LHCN-M2 (cell line): ENCODE data around the gene MYO1D. TPM values are rescaled to one million over a fixed set of nuclear protein-coding genes. Genes with fewer than 3 reads are reported as not detected.
"Not testable (repeated sequence)": the region's sequence is repeated elsewhere in the genome, so short reads cannot be mapped to it uniquely, and the experiment has no call there.

ENCODE experiments used
- DNase-seq: peaks from one replicate; pipeline ENCODE4 v3.0.0-alpha.2; 2012; ENCODE audit warnings: low read depth
- total RNA-seq: library from RNA; depleted of rRNA; stranded (reverse); fragments of >200 nt; gene quantifications from 2 replicates; pipeline ENCODE4 v1.2.3, GENCODE V29; 2014

Gene MYO1D
- total RNA-seq, 1 experiment from 2014 or later, result 35.1 TPM

DNA sequence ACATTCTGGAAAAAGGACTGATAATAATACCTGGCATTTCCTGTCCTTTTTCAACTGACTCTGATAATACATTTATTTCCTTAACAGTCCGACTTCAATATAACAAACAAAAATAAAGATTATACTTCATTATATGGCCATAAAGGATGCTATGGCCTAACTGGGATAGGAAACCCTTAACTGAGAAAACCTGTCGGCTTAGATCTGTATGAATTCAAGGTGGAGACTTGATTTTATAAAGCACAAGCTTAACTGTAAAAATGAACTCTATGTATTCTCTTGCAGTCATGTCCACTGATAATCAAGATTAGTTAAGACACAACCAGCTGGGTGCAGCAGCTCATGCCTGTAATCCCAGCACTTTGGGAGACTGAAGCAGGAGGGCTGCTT, 102.2 kb downstream of the MYO1D start:
- DNase-seq, result no peak

DNA sequence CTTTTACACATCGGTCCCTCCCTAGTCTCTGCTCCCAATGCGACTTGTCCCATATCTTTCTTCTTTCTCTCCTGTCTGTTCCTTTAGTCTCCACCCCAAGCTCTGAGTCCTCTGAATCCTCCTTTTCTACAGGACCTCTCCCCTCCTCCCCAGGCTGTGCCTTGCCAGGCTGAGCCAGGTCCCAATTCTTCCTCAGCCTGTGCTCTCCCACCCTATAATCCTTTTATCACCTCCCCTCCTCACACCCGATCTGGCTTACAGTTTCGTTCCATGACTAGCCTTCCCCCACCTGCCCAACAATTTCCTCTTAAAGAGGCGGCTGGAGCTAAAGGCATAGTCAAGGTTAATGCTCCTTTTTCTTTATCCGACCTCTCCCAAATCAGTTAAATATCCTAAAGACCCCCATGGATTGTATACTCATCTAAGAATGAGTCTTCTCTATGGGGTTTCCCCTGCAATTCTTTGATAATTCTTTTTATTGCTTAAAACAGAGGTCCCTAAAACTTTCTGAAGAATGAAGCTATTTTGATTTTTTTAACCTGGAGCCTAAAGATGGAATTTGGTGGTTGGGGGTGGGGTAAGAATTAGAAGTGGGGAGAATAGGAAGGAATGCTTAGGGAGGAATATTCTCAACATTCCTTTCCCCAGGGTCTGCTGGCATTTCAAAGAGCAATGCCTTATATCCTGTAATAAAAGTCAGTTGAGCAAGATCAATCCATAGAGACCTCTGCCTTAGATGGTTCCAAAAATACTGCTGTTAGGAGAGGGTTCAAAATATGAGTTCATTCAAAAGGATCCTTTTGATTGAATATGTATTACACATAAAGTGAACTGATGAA, 102.8 kb downstream of the MYO1D start:
- no peak for DNase-seq

DNA sequence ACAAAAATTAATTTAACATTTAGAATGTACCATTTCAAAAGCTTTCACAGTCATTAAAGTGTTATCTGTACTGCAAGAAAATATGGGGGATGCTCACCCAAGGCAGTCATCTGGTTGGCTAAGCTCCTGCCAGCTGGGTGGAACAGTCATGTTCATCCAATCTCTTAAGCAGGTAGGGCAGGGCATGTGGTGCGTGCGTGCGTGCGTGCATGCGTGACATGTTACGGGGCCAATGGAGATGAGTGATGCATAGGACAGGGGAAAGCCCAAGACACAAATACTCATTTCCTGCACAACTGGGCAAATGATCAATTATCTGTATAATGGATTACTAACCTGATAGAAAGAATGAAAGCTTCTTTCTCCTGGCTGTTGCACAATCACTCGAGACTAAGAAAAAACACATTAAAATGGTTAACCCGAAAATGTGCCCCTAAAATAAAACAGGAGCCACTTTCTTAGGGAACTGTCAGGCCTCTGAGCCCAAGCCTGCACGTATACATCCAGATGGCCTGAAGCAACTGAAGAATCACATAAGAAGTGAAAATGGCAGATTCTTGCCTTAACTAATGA, 104.4 kb downstream of the MYO1D start:
- no peak for DNase-seq

DNA sequence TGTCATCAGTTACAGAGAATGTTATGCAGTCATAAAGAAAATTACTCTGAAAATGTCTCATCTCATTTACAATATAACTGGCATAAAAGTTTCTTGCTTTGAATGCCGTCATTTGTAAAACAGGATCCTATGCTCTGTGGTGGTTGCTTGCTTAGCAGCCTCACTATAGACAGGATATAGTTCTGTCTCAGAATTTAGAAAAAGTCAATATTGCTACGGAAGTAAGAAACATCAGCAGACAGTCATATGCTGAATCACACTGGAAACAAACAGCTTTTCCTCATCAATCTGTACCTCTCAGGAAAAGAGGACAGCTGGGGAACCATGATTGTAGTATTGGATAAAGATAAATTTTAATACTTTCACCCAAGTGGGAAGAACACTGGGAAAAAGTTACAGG, 105.5 kb downstream of the MYO1D start:
- peak; percentile 73 for DNase-seq

DNA sequence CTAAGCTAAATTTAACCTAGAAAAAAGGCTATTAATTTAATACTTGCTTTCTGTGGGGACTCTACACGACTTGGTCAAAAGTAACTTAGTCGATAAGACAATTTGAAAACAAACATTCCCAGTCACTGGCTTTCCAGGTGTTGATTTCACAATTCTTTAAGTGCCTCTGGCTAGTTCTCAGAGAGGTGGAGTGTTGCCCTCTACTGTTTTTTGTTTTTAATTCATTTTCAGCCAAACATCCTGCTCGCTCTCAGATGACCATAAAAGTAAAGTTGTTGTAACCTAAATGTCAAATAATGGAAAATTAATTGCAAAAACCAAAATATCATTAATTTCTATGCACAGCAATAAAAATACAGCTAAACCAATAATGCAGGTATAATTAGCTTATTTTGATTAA, 107.1 kb downstream of the MYO1D start:
- peak; percentile 32 for DNase-seq

DNA sequence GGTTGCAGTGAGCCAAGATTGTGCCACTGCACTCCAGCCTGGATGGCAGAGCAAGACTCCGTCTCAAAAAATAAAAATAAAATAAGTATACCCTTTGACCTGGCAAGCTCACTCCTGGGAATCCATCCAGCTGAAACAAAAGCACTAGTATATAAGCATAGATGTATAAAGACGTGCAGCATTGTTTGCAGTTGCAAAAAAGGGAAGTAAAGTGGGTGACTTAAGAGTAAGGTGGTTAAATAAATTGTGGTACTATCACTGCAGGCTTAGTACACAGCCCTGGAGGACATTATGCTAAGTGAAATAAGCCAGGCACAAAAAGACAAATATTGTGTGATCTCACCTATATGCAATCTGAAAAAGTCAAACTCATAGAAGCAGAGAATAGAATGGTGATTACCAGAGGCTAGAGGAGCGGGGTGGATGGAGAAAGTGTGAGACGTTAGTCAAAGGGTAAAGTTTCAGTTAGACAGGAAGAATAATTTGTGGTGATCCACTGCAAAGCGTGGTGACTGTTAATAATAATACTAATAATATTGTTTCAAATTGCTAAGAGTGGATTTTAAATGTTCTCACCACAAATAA, 113.0 kb downstream of the MYO1D start:
- no peak for DNase-seq

DNA sequence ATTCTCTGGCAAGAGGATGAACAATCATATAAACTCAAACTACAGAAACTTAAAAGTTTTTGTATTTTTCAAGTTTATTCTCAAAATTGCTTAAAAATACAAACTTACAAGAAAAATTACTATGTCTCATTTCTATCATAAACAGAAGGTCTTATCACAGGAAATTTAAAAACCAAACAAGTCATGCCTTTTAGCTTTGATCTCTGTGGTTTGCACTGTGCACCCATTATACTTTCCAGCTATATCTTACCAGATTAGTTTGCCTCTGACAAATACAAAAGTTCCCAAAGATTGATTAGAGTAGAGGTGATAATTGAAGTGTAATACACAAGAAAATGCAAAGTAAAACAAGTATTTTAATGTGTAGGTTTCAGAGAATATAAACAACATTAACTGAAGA, 117.4 kb downstream of the MYO1D start:
- no peak for DNase-seq

DNA sequence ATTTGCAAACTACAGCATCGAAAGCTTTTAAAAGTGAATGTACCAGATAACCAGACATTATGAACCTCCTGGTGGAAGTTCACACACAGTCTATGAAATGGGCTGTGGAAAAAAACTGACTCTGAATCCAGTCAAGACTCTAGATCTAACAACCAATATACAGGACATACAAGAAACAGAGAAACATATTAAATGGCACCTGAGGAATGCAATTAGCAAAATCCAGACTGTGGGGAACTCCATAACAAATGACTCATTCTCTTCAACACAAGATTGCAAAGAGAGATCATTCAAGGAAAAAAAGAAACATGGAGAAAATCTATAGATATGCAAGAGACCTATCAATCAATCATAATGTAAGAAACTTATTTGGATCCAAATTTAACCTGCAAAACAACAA, 119.0 kb downstream of the MYO1D start:
- no peak for DNase-seq

DNA sequence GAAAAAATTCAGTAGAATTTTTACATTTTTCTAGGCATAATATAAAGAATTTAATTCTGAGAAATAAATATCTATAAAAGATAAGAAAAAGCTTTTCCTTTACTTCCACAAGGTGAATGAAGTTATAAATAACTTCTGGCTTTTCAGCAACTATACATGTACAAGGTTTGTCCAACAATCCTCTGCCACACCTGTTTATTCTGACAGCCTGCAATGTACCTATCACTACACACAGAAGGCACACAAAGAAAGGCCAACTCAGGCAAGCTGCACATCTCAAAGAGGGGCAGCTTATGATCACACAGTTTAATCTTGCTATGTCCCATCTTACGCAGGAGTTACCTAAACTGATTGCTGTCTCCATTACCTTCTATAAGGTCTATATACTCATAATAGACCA, 120.2 kb downstream of the MYO1D start:
- no peak for DNase-seq

DNA sequence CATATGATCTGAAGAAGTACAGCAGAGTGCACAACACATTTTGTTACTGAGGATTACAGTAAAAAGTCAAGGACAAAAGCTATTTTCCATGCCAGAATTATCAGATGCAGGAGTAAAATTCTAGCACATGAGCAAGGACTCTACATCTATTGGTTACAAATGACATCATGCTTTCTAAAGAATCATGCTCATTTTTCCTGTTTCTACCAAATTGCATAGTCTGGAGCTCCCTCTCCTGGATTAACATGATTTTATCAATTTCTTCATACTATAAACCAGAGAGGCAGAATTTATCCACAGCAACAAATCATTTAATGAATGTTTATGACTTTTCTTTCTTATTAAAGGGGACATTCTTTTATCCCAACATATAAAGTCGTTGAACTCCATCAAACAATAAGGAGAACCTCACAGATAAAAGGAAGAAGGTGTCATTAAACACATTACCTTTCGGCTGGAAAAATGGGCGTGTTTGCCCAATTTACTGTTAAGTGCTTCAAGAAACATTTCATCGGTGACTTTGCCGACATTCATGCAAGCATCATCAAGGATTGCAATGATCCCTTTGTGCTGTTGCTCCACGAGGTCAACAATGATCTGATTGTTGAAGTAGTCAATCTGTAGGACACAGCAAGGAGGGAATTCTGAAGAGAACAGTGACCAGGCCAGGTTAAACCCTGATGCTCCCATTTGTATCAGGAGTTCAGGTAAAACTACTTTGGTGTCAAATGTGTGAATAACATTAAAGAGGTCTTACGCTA, 121.7 kb downstream of the MYO1D start:
- DNase-seq, result peak; percentile 74

DNA sequence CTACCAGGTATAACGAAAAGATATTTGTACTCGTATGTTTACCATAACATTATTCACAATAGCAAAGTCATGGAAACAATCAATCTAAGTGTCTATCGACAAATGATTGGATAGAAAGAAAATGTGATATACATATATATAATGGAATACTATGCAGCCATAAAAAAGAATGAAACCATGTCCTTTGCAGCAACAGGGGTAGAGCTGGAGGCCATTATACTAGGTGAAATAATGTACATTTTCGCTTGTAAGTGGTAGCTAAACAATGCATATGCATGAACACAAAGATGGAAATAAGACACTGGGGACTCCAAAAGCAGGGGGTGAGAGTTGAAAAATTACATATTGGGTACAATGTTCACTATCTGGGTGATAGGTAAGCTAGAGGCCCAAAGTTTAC, 124.0 kb downstream of the MYO1D start:
- no peak for DNase-seq

DNA sequence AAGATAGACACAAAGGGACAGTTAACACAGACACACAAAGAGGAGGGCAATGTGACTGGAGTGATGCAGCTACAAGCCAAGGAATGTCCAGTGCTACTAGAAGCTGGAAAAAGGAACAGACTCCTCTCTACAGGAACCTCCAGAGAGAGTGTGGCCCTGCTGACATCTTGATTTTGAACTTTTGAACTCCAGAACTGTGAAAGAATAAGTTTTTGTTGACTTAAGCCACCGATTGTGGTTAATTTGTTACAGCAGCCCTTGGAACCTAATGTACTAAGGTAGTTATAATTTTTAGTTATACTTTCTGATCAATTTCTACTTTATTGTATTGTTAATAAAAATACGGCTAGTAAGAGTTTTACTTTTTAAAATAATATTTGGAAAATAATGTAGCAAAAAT, 129.1 kb downstream of the MYO1D start:
- DNase-seq, result no peak

DNA sequence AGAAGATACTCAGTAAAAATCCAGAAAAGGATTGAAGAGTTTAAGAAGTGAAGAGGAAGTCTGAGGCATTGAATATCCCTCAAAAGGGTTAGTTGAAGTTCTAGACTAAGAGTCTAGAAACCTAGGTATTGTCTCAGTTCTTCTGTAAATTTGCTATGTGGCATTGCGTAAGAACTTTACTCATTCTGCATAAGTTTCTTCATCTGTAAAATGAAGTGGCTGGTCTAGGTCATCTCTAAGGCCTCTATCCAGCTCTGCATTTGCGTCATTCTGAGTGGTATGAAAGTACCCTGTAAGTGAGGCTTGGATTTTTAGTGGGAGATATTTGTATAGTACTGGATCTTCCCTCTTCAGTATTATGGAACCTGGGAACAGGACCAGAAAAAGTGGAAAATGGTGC, 130.2 kb downstream of the MYO1D start:
- peak; percentile 31 for DNase-seq

DNA sequence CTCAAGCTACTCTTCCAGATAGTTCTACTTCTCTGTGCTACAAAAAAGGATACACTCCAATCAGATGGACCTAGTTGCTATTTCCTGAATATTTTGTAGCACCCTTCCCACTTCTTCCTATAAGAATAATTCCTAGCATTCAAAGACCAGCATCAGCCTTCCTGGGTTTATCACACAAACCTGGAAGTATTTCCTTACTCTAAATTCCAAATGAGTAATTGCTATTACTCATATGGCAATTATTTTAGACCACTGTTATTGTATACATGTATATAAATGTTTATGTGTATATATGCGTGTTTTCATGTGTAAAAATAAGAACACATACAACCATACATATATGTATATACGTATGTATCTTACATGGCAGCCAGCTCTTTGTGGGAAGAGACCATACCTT, 130.6 kb downstream of the MYO1D start:
- DNase-seq, result no peak

DNA sequence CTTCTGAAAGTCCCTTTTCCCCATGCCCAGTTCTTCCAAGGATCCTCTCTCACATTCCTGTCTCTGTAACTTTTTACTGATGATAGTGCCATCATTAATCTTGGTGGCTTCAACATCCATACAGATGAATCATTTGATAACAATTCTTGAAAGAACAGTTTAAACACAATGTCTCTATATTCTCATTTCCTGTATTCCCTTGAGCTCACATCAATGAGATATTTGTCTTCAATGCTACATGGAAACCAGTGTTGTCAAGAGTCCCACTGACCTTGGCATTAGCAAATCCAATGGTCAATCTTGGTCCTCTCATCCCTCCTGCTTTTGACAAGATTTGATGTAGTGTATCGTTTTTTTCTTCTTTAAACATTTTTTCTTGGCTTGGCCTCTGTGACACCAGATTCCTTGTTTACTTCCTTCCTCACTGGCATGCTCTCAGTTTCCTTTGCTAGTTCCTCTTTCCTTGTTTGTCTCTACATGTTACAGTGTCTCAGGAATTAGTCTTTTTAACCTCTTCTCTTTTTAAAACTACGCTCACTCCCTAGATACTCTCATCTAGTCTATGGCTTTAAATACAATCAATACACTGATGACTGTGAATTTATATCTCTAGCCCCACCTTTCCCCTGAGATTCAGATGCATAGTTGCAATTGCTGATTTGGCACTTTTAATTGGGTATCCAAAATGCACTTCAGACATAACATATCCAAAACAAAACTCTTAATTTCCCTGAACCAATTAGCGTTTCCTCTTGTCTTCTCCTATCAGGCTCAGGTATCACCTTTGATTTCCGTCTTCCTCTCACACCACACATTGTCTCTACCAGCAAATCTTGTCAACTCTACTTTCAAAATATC, 134.0 kb downstream of the MYO1D start:
- peak; percentile 19 for DNase-seq

DNA sequence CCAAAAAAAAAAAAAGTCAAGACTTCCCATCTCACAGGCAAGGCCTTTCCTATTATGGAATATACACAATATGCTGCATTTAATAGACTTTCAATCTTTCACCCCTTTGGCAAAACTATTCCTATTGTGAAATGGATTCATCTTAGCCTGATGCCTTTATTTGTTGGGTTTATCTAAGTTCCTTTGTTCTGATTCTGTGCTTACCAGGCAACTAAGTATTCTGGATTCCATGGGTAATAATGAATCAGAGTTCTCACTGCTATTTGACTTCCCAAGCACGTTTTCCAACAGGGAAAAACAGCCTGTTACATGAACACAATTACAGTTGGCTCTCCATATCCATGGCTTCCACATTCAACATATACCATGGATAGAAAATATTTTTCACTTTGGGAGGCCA, 135.5 kb downstream of the MYO1D start:
- DNase-seq, result no peak

DNA sequence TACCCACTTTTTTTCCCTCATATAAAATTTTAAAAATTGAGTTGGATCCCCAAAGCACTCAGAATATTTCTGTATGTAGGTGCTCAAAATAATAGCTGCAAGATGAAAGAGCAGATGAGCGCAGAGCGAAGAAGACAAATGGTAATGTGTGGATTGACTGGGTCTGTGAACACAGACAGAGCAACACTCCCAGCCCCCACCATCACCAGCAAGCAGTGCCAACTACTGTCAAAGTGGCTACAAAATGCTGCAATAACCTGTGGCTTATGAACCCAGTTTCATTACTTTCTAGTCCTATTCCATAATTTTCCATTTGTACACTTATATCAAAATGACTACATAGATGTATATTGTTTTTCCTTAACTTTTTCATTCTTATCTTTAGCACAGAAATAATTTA, 137.2 kb downstream of the MYO1D start:
- no peak for DNase-seq

DNA sequence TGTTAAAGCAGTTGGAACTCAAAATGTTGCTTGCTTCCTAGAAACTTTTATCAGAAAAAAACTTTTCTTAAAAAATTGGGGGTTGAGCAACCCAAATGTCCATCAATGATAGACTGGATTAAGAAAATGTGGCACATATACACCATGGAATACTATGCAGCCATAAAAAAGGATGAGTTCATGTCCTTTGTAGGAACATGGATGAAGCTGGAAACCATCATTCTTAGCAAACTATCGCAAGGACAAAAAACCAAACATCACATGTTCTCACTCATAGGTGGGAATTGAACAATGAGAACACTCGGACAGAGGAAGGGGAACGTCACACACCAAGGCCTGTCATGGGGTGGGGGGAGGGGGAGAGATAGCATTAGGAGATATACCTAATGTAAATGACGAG, 137.8 kb downstream of the MYO1D start:
- not testable (repeated sequence) for DNase-seq

DNA sequence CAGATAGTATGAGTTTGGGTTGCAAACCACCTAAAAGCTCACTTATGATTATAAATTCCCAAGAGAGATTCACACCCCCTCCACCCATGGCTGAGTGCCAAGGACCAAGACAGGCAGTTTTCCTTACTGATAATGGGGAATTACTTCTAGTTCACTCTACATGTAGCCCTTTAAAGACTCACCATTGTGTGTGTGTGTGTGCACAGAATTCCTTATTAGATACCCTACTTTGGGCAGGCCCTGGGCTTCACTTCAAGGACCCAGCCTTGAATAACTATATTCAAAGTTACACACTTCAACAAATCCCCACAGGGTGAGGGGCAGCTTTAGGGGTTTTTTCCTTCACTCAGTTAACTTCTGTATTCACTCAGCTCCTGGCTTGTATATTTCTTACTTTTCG, 143.5 kb downstream of the MYO1D start:
- no peak for DNase-seq

DNA sequence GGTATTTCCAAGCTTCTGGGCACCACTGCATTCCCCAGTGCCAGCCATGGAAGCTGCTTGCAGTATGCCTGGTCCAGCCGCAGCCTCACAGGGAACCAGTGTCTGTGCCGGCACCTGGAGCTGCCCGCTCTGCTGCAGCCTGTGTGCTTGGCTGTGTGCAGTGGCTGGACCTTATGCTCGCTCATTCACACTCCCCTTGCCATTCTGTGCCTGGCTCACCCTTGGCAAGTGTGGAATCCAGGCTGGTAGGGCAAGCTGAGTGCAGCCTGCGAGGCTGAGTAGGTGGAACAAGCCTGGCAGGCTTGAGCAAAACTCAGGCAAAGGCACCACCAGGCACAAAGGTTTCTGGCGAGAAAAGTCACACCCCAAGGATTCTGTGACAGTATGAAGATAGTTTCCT, 144.0 kb downstream of the MYO1D start:
- no peak for DNase-seq

DNA sequence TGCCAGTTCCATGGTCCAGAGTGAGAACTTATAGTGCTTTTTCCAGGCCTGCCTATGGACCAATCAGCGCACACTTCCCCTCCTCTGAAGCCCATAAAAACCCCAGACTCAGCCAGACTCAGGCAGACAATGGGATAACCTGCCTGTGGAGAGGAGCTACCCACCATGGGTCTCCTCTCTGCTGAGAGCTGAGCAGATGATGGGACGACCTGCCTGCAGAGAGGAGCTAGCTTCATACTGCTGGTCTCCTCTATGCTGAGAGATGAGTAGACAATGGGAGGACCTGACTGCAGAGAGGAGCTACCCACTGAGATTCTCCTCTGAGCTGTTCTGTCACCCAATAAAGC, 144.7 kb downstream of the MYO1D start:
- no peak for DNase-seq
